Measurements from ENCODE around the gene AACS.

AACS gene

GRCh38 chr12:125187780-125188741, 122.8 kb downstream of the AACS start:
- no peak for DNase-seq

GRCh38 chr12:125189015-125189414, 123.8 kb downstream of the AACS start:
- no peak for DNase-seq

- no peak for DNase-seq
Measured at GRCh38 chr12:125189502-125189901, 124.3 kb downstream of the AACS start.

DNA sequence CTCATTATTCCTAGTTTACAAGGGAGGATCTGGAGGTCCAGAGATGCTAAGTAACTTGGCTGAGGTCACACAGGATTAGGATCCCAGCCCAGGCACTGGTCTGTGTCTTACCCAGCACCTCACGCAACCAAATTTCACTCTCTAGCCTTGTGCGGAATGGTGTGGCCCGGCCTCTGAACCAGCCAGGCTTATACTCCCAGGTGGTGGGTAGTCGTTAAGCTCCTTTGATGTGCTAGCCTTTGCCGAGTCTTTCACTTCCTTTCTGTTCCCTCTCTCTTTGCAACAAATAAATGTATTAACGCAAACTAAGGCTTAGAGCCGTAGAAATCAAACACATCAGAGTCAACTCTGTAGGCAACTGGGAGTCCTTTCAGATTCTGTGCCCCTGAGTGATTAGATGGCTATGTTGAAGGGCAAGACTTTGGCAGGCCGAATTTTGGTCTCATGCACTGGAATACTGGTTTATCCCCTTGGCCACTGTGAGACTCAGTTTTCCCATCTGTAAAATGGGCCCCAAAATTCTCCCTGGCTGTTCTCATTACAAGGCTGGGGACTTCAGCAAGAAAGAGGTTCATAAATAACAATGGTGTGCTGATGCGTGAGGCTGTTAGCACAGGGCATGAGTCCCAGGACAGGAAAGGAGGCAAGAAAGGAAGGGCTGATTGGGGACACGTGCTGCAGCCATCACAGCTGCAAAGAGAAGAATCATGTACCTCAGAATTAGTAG, 126.3 kb downstream of the AACS start:
- no peak for DNase-seq

DNA sequence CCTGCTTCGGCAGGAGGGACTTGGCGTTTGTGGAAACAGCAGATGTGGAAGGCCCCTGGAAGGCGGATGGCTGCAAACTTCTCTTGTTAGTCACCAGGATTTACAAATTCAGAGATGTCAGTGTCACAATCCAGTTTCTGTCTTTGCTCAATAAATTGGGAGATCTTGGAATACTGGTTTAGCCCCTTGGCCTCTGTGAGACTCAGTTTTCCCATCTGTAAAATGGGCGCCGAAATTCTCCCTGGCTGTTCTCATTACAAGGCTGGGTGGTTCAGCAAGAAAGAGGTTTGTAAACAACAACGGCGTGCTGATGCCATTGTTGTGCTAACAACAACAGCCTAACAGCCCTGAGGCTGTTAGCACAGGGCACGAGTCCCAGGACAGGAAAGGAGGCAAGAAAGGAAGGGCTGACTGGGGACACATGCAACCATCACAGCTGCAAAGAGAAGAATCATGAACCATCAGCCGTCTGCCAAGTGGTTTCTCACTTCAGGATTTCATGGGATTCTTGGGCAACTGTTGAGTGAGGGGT, 127.5 kb downstream of the AACS start:
- DNase-seq: no peak

Measured in OCI-M1 (cell line).